HG03060 (cell line): ENCODE measurements around the gene CNOT11.
A peak's percentile ranks its signal among the peaks of the same experiment; 100 is the strongest.
"Not testable (repeated sequence)": the region's sequence is repeated elsewhere in the genome, so short reads cannot be mapped to it uniquely, and the experiment has no call there.

Source experiments
- ATAC-seq: cut with Tn5 transposase; IDR thresholded peaks from one replicate; pipeline ENCODE4 v1.9.1; 2021; ENCODE audit warnings: low read depth, moderate number of reproducible peaks; ENCODE audit not compliant: unreplicated experiment

The CNOT11 gene

GRCh38 chr2:101307503-101307902 is 54.8 kb downstream of the CNOT11 start:
- no peak for ATAC-seq

- ATAC-seq = no peak
Observed at GRCh38 chr2:101307950-101308431, 55.3 kb downstream of the CNOT11 start.

- ATAC-seq = peak; percentile 35
Observed at GRCh38 chr2:101308432-101309210, 55.9 kb downstream of the CNOT11 start, which contains the start of gene RNF149. Gene RNF149, minus strand, starts transcription at chr2:101308701. Its CDS starts 113 bp downstream, at chr2:101308588.

- ATAC-seq = no peak
Observed at GRCh38 chr2:101310090-101310833, 57.6 kb downstream of the CNOT11 start.

- no peak for ATAC-seq
Observed at GRCh38 chr2:101310834-101311695, 58.4 kb downstream of the CNOT11 start.

- ATAC-seq = no peak
Observed at GRCh38 chr2:101311696-101312017, 59.0 kb downstream of the CNOT11 start.

- ATAC-seq = not testable (repeated sequence)
Observed at GRCh38 chr2:101316568-101316967, 63.9 kb downstream of the CNOT11 start.
